Muscle layer of duodenum (tissue), 2 donors: Measurements from ENCODE around the gene ADGRL3.
"Not testable (repeated sequence)": the region's sequence is repeated elsewhere in the genome, so short reads cannot be mapped to it uniquely, and the experiment has no call there.

ENCODE experiments used
- H3K27ac ChIP-seq: one replicate; pipeline ENCODE4 v1.7.0; 2013; ENCODE audit warnings: mild to moderate bottlenecking, low read length
- H3K27me3 ChIP-seq: one replicate; pipeline ENCODE4 v1.7.0; 2013; ENCODE audit warnings: low read depth, mild to moderate bottlenecking, control low read depth, low read length
- H3K36me3 ChIP-seq, 2 donors: one replicate each; pipeline ENCODE4 v1.7.0; 2013; ENCODE audit warnings: low read length in 2 of 2, control low read depth in 1 of 2, mild to moderate bottlenecking in 1 of 2; ENCODE audit not compliant: insufficient read depth in 2 of 2, control insufficient read depth in 1 of 2
- H3K4me1 ChIP-seq, 2 donors: one replicate each; pipeline ENCODE4 v1.7.0; 2013; ENCODE audit warnings: low read length in 2 of 2, mild to moderate bottlenecking in 2 of 2, control low read depth in 1 of 2, moderate library complexity in 1 of 2; ENCODE audit not compliant: insufficient read depth in 2 of 2, control insufficient read depth in 1 of 2
- H3K4me3 ChIP-seq, 2 donors: one replicate each; pipeline ENCODE4 v1.7.0; 2013; ENCODE audit warnings: low read length in 2 of 2, low read depth in 1 of 2, mild to moderate bottlenecking in 1 of 2
- H3K9me3 ChIP-seq, 2 donors: one replicate each; pipeline ENCODE4 v1.7.0; 2013; ENCODE audit warnings: low read length in 2 of 2, control low read depth in 1 of 2, mild to moderate bottlenecking in 1 of 2; ENCODE audit not compliant: control insufficient read depth in 1 of 2
- donor health status: healthy.

ADGRL3 gene

GRCh38 chr4:61837395-61837794, 637.3 kb downstream of the ADGRL3 start:
- no peaks in the 10 kb centered on the region for H3K9me3 ChIP-seq
- H3K4me3 ChIP-seq: no peak overlapping the region
- no peaks in the 10 kb centered on the region for H3K27me3 ChIP-seq
- H3K27ac ChIP-seq: no peak overlapping the region
- no peaks in the 10 kb centered on the region for H3K4me1 ChIP-seq
- no peaks in the 10 kb centered on the region for H3K36me3 ChIP-seq

DNA sequence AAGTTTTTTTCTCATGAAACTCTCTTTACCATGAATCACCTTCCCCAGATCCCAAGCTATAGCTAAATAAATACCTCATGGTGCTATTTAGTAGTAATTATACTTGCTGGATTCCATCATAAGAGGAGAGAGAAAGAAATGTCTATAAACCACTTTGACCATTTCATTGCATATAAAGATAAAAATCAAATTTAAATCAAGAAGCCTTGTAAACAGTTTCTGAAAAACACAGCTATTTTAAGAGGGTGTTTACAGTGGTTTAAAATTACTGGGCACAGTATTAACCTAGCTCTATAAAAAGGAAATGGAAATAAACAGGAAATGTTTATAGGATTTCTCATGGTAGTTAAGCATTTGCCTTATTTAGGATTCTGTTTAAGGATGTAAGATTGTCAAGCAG, 637.9 kb downstream of the ADGRL3 start:
- Histone ChIP-seq H3K4me1 (no peaks in the 10 kb centered on the region), H3K27ac (no peak overlapping the region), H3K9me3 (no peaks in the 10 kb centered on the region), H3K36me3 (no peaks in the 10 kb centered on the region), H3K27me3 (no peaks in the 10 kb centered on the region), H3K4me3 (no peak overlapping the region)

- Histone ChIP-seq H3K4me3 (no peak overlapping the region), H3K27me3 (no peaks in the 10 kb centered on the region), H3K27ac (no peak overlapping the region), H3K4me1 (no peaks in the 10 kb centered on the region), H3K36me3 (no peaks in the 10 kb centered on the region), H3K9me3 (no peaks in the 10 kb centered on the region)
These were observed 641.6 kb downstream of the ADGRL3 start for GRCh38 chr4:61841714-61842113.

DNA sequence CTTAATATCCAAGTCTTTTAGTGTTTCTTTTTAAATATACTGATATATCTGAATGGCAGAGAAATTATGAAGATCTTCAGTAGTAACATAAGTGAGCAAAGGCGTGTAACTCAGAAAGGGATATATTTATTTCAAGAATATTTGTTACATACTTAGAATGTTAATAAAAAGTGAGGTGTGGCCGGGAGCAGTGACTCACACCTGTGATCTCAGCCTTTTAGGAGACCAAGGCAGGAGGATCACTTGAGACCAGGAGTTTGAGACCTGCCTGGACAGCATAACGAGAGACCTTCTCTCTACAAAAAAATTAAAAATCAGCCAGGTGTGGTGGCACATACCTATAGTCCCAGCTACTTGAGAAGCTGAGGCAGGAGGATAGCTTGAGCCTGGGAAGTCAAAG, 651.0 kb downstream of the ADGRL3 start:
- Histone ChIP-seq H3K36me3 (no peaks in the 10 kb centered on the region), H3K4me1 (no peaks in the 10 kb centered on the region), H3K9me3 (no peaks in the 10 kb centered on the region), H3K27me3 (no peaks in the 10 kb centered on the region), H3K27ac (no peak overlapping the region), H3K4me3 (no peak overlapping the region)

DNA sequence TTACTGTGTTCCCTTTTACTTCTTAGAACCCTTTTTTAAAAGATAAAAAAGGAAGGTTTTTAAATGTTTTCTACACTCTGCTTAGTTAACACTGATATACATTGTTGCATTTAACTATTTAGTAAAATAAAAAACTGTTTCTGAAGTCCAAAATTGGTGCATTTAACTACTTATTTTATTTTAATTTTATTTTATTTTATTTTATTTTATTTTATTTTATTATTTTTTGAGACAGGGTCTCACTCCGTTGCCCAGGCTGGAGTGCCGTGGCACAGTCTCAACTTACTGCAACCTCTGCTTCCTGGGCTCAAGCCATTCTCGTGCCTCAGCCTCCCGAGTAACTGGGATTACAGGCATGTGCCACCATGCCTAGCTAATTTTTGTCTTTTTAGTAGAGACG, 652.0 kb downstream of the ADGRL3 start:
- H3K4me1 ChIP-seq, H3K9me3 ChIP-seq, H3K27me3 ChIP-seq, H3K4me3 ChIP-seq, H3K27ac ChIP-seq, H3K36me3 ChIP-seq: not testable (repeated sequence)

- Histone ChIP-seq H3K9me3 (no peaks in the 10 kb centered on the region), H3K27ac (no peak overlapping the region)
These were observed 652.9 kb downstream of the ADGRL3 start for GRCh38 chr4:61853041-61853440.

DNA sequence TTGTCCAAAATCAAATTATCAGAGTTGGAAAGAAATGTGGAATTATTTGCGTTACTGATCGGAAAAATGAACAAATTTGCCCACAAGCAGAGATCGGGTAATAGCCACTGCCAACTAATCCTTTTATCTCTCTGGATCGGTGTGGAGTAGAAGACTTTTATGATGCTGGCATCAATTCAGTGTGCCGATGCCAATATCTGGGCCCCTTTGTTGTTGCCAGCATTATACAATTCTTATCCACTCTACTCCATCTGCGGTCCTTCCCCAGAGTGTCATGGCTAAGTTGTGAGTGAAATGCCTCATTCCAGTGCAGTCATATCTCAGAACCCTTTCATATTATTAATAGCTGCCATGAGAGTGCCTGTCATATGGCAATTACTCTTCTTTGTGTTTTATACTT, 660.2 kb downstream of the ADGRL3 start:
- Histone ChIP-seq H3K36me3 (no peaks in the 10 kb centered on the region), H3K27me3 (no peaks in the 10 kb centered on the region), H3K4me1 (no peaks in the 10 kb centered on the region), H3K27ac (no peak overlapping the region), H3K9me3 (no peaks in the 10 kb centered on the region), H3K4me3 (no peak overlapping the region)

More at GRCh38 chr4:61853041-61853440, 652.9 kb downstream of the ADGRL3 start:
- no peaks in the 10 kb centered on the region for H3K36me3 ChIP-seq
- no peaks in the 10 kb centered on the region for H3K27me3 ChIP-seq
- no peak overlapping the region for H3K4me3 ChIP-seq
- no peaks in the 10 kb centered on the region for H3K4me1 ChIP-seq

DNA sequence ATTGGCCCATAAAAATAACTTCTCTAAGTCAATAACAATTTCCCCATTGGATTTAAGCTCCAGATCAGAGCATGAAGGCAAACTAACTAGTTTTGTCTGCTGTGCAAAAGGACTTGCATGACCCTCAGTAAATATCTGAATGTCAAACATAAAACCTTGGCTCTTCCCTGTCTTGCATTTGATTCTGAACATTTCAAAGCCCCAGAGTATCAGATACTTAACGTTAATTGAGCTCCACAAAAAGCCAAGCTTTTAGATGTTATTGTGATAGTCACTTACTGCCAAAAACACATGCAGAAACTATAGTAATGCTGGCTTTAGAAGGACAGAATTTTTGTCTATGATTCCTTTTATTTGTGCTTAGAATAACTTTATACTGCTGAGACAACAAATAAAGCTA, 664.2 kb downstream of the ADGRL3 start:
- no peaks in the 10 kb centered on the region for H3K4me1 ChIP-seq
- H3K9me3 ChIP-seq: no peaks in the 10 kb centered on the region
- H3K4me3 ChIP-seq: no peak overlapping the region
- no peak overlapping the region for H3K27ac ChIP-seq
- H3K27me3 ChIP-seq: no peaks in the 10 kb centered on the region
- no peaks in the 10 kb centered on the region for H3K36me3 ChIP-seq

- Histone ChIP-seq H3K27me3 (no peaks in the 10 kb centered on the region), H3K36me3 (no peaks in the 10 kb centered on the region), H3K4me1 (no peaks in the 10 kb centered on the region), H3K9me3 (no peaks in the 10 kb centered on the region), H3K27ac (no peak overlapping the region), H3K4me3 (no peak overlapping the region)
These were observed 666.4 kb downstream of the ADGRL3 start for GRCh38 chr4:61866378-61867030.

GRCh38 chr4:61872983-61873382, 672.9 kb downstream of the ADGRL3 start:
- Histone ChIP-seq H3K36me3 (no peaks in the 10 kb centered on the region), H3K27ac (no peak overlapping the region), H3K4me1 (no peaks in the 10 kb centered on the region), H3K9me3 (no peaks in the 10 kb centered on the region), H3K27me3 (no peaks in the 10 kb centered on the region), H3K4me3 (no peak overlapping the region)

DNA sequence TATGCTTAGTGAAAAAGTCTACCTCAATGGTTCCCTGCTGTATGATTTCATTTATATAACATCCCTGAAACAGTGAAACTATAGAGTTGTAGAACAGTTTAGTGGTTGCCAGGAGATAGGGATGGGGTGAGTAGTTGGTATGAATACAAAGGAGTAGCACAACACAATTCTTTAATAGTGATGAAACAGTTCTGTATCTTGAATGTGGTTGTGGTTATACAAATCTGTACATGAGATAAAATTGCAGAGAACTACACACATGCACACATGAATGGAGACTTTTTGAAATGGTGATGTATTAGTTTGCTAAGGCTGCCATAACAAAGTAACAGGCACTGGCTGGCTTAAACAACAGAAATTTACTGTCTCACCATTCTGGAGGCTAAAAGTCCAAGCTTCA, 677.1 kb downstream of the ADGRL3 start:
- Histone ChIP-seq H3K4me3 (no peak overlapping the region), H3K9me3 (no peaks in the 10 kb centered on the region)

GRCh38 chr4:61877893-61878292, 677.8 kb downstream of the ADGRL3 start:
- H3K27ac ChIP-seq: no peak overlapping the region
- no peaks in the 10 kb centered on the region for H3K4me1 ChIP-seq
- H3K36me3 ChIP-seq: no peaks in the 10 kb centered on the region
- no peaks in the 10 kb centered on the region for H3K9me3 ChIP-seq
- H3K27me3 ChIP-seq: no peaks in the 10 kb centered on the region
- H3K4me3 ChIP-seq: no peak overlapping the region

More for the DNA sequence above, 677.1 kb downstream of the ADGRL3 start:
- H3K36me3 ChIP-seq: no peaks in the 10 kb centered on the region
- no peak overlapping the region for H3K27ac ChIP-seq
- no peaks in the 10 kb centered on the region for H3K27me3 ChIP-seq
- no peaks in the 10 kb centered on the region for H3K4me1 ChIP-seq
